Osteoblast (primary cell): Measurements from ENCODE around the gene RHBDF2. TPM values are rescaled to one million over a fixed set of nuclear protein-coding genes. Genes with fewer than 3 reads are reported as not detected.

Experiments used
- DNase-seq: peaks from one replicate; pipeline ENCODE4 v3.0.0; 2011; ENCODE audit warnings: low spot score, mixed read lengths; ENCODE audit not compliant: insufficient read length; ENCODE audit errors: missing footprints
- H2AFZ ChIP-seq: 2 replicates; pipeline ENCODE4 v1.6.0; 2011; ENCODE audit warnings: mild to moderate bottlenecking, low read length
- H3K27ac ChIP-seq: 2 replicates; pipeline ENCODE4 v1.5.1; 2011; ENCODE audit warnings: mild to moderate bottlenecking, low read depth, low read length, moderate library complexity
- H3K27me3 ChIP-seq: 2 replicates; pipeline ENCODE4 v1.6.0; 2012; ENCODE audit warnings: mild to moderate bottlenecking, control low read depth, inconsistent platforms, low read length, moderate library complexity; ENCODE audit not compliant: insufficient read depth
- H3K36me3 ChIP-seq: 2 replicates; pipeline ENCODE4 v1.5.1; 2011; ENCODE audit warnings: mild to moderate bottlenecking, low read length, control low read depth, moderate library complexity; ENCODE audit not compliant: insufficient read depth
- H3K4me1 ChIP-seq: 2 replicates; pipeline ENCODE4 v1.5.1; 2011; ENCODE audit warnings: mild to moderate bottlenecking, low read length, control low read depth, moderate library complexity; ENCODE audit not compliant: insufficient read depth
- H3K4me2 ChIP-seq: 2 replicates; pipeline ENCODE4 v1.6.0; 2011; ENCODE audit warnings: mild to moderate bottlenecking, low read length; ENCODE audit not compliant: insufficient read depth
- H3K4me3 ChIP-seq: fragments of 200-600 bp; sonication (generic); 3 replicates; pipeline ENCODE4 v1.5.1; 2012; ENCODE audit warnings: mild to moderate bottlenecking, low read length, inconsistent platforms; ENCODE audit not compliant: insufficient read depth
- H3K79me2 ChIP-seq: 2 replicates; pipeline ENCODE4 v1.6.0; 2012; ENCODE audit warnings: mild to moderate bottlenecking, low read length, control low read depth, inconsistent platforms; ENCODE audit not compliant: insufficient read depth
- H3K9me3 ChIP-seq: 2 replicates; pipeline ENCODE4 v1.5.1; 2011; ENCODE audit warnings: low read depth, low read length, control low read depth
- H4K20me1 ChIP-seq: 2 replicates; pipeline ENCODE4 v1.6.0; 2012; ENCODE audit warnings: mild to moderate bottlenecking, low read length, control low read depth; ENCODE audit not compliant: insufficient read depth
- CTCF ChIP-seq: IDR thresholded peaks from 2 replicates; pipeline ENCODE4 v1.5.1; 2011; ENCODE audit warnings: mild to moderate bottlenecking, low read depth, low read length, moderate library complexity; ENCODE audit errors: extremely low read depth
- total RNA-seq: library from RNA; depleted of rRNA; stranded (reverse); fragments of >200 nt; gene quantifications from 2 replicates; pipeline ENCODE4 v1.2.3, GENCODE V29; 2012

Gene RHBDF2
- total RNA-seq, 1 donor: 8.3 TPM

- no peak for DNase-seq
- Histone ChIP-seq H3K27ac (no peak overlapping the region), H3K27me3 (no peaks in the 10 kb centered on the region)
Observed at GRCh38 chr17:76421044-76421407, 80.2 kb downstream of the RHBDF2 start.

More at GRCh38 chr17:76421044-76421407, 80.2 kb downstream of the RHBDF2 start:
- Histone ChIP-seq H3K4me1 (peaks cover 4% of the 10 kb centered on the region), H2AFZ (no peak overlapping the region), H3K36me3 (peaks cover 2% of the 10 kb centered on the region), H3K4me2 (no peak overlapping the region), H3K79me2 (peaks cover 67% of the 10 kb centered on the region), H4K20me1 (peaks cover 45% of the 10 kb centered on the region), H3K4me3 (no peak overlapping the region), H3K9me3 (no peaks in the 10 kb centered on the region)
- no peak for TF ChIP-seq CTCF

Other genes starting within 250 kb of the RHBDF2 start
- 3.8 and 5.1 TPM in 2 replicates for gene UBALD2, start 236.1 kb downstream of the RHBDF2 start, total RNA-seq
- 2.9 and 3.6 TPM in 2 replicates for gene QRICH2, start 193.1 kb downstream of the RHBDF2 start, total RNA-seq
- 79.6 and 82.2 TPM in 2 replicates for gene PRPSAP1, start 147.5 kb downstream of the RHBDF2 start, total RNA-seq
- gene SPHK1, start 116.8 kb downstream of the RHBDF2 start, total RNA-seq: 112 and 142 TPM in 2 replicates
- gene UBE2O, start 48.3 kb downstream of the RHBDF2 start, total RNA-seq: 17.7 and 19.5 TPM in 2 replicates
- not detected in 2 replicates for gene AANAT, start 33.8 kb downstream of the RHBDF2 start, total RNA-seq
- 39.1 and 74.0 TPM in 2 replicates for gene CYGB, start 36.3 kb upstream of the RHBDF2 start, total RNA-seq
- 4.0 and 5.3 TPM in 2 replicates for gene PRCD, start 38.6 kb upstream of the RHBDF2 start, total RNA-seq
- gene ST6GALNAC2, start 84.4 kb upstream of the RHBDF2 start, total RNA-seq: 0.36 and 0.59 TPM in 2 replicates
- 0.72 TPM in 1 of 2 replicates, not detected in the other for gene ST6GALNAC1, start 142.3 kb upstream of the RHBDF2 start, total RNA-seq
- gene MXRA7, start 209.5 kb upstream of the RHBDF2 start, total RNA-seq: 352 and 388 TPM in 2 replicates
- 18.8 and 21.5 TPM in 2 replicates for gene JMJD6, start 225.2 kb upstream of the RHBDF2 start, total RNA-seq
- gene METTL23, start 225.4 kb upstream of the RHBDF2 start, total RNA-seq: 25.7 and 28.6 TPM in 2 replicates
- gene SRSF2, start 235.9 kb upstream of the RHBDF2 start, total RNA-seq: 88.7 and 102 TPM in 2 replicates
- 42.0 and 45.4 TPM in 2 replicates for gene MFSD11, start 236.7 kb upstream of the RHBDF2 start, total RNA-seq